Osteocyte (in vitro differentiated cells): ENCODE measurements around the gene KARS1. TPM values are rescaled to one million over a fixed set of nuclear protein-coding genes. Genes with fewer than 3 reads are reported as not detected.
"Not testable (repeated sequence)": the region's sequence is repeated elsewhere in the genome, so short reads cannot be mapped to it uniquely, and the experiment has no call there.

ENCODE experiments used
- DNase-seq: peaks from one replicate; pipeline ENCODE4 v3.0.0; 2021; ENCODE audit warnings: mixed read lengths; ENCODE audit not compliant: unreplicated experiment; ENCODE audit errors: extremely low spot score
- H3K27ac Mint-ChIP-seq: one replicate; pipeline ENCODE4 v1.8.0; 2021; ENCODE audit warnings: mild to moderate bottlenecking, mixed read lengths; ENCODE audit not compliant: unreplicated experiment
- H3K27me3 Mint-ChIP-seq: one replicate; pipeline ENCODE4 v1.8.0; 2021; ENCODE audit warnings: mixed read lengths; ENCODE audit not compliant: unreplicated experiment
- H3K36me3 Mint-ChIP-seq: one replicate; pipeline ENCODE4 v1.8.0; 2021; ENCODE audit warnings: mixed read lengths; ENCODE audit not compliant: unreplicated experiment
- H3K4me1 Mint-ChIP-seq: one replicate; pipeline ENCODE4 v1.8.0; 2021; ENCODE audit warnings: mixed read lengths; ENCODE audit not compliant: unreplicated experiment
- H3K4me3 Mint-ChIP-seq: one replicate; pipeline ENCODE4 v1.8.0; 2021; ENCODE audit warnings: mild to moderate bottlenecking, moderate library complexity, mixed read lengths; ENCODE audit not compliant: unreplicated experiment
- H3K9me3 Mint-ChIP-seq: one replicate; pipeline ENCODE4 v1.8.0; 2021; ENCODE audit warnings: mixed read lengths; ENCODE audit not compliant: unreplicated experiment
- CTCF ChIP-seq: fragments of 200-600 bp; sonication (generic); IDR thresholded peaks from 2 replicates; pipeline ENCODE4 v1.5.0; 2021; ENCODE audit warnings: antibody characterized with exemption, mild to moderate bottlenecking, moderate library complexity
- total RNA-seq: library from RNA; stranded (reverse); gene quantifications from 2 replicates; pipeline ENCODE4 v1.2.1, GENCODE V29; 2021

The KARS1 gene
- total RNA-seq, 1 donor from 2014 or later = 104 TPM

GRCh38 chr16:75593825-75594820 lies 53.3 kb downstream of the KARS1 start:
- Mint-ChIP-seq H3K4me1 (no peaks in the 10 kb centered on the region), H3K9me3 (peaks cover 7% of the 10 kb centered on the region), H3K27me3 (no peaks in the 10 kb centered on the region), H3K36me3 (peaks cover 20% of the 10 kb centered on the region), H3K27ac (no peak overlapping the region), H3K4me3 (no peak overlapping the region)
- TF ChIP-seq CTCF = no peak
- no peak for DNase-seq

GRCh38 chr16:75593308-75593707 lies 54.2 kb downstream of the KARS1 start:
- Mint-ChIP-seq H3K4me1 (no peaks in the 10 kb centered on the region), H3K4me3 (no peak overlapping the region), H3K9me3 (peaks cover 7% of the 10 kb centered on the region), H3K27ac (no peak overlapping the region), H3K36me3 (peaks cover 20% of the 10 kb centered on the region), H3K27me3 (no peaks in the 10 kb centered on the region)
- no peak for TF ChIP-seq CTCF
- no peak for DNase-seq

- DNase-seq, H3K36me3 Mint-ChIP-seq, H3K27me3 Mint-ChIP-seq, H3K27ac Mint-ChIP-seq, H3K9me3 Mint-ChIP-seq, H3K4me1 Mint-ChIP-seq, H3K4me3 Mint-ChIP-seq: not testable (repeated sequence)
Measured at GRCh38 chr16:75591927-75592326, 55.5 kb downstream of the KARS1 start.

- DNase-seq = no peak
- Mint-ChIP-seq H3K36me3 (peaks cover 6% of the 10 kb centered on the region), H3K9me3 (no peaks in the 10 kb centered on the region), H3K4me1 (no peaks in the 10 kb centered on the region), H3K4me3 (no peak overlapping the region), H3K27ac (no peak overlapping the region), H3K27me3 (no peaks in the 10 kb centered on the region)
- TF ChIP-seq CTCF = no peak
Measured at GRCh38 chr16:75590920-75591843, 56.3 kb downstream of the KARS1 start.

- no peak for DNase-seq
- H3K4me1 Mint-ChIP-seq = no peaks in the 10 kb centered on the region
- H3K27me3 Mint-ChIP-seq = no peaks in the 10 kb centered on the region
- no peak for TF ChIP-seq CTCF
- no peak overlapping the region for H3K27ac Mint-ChIP-seq
- peaks cover 1% of the 10 kb centered on the region for H3K36me3 Mint-ChIP-seq
- no peak overlapping the region for H3K4me3 Mint-ChIP-seq
- H3K9me3 Mint-ChIP-seq = no peaks in the 10 kb centered on the region
Measured at GRCh38 chr16:75589306-75589705, 58.2 kb downstream of the KARS1 start.
